Globus pallidus (tissue), 1 donor: ENCODE results near the gene LRRC10B.
"Not testable (repeated sequence)": the region's sequence is repeated elsewhere in the genome, so short reads cannot be mapped to it uniquely, and the experiment has no call there.

Source experiments
- DNase-seq: peaks from one replicate; pipeline ENCODE4 v3.0.0-alpha.2; 2015; ENCODE audit warnings: low spot score

The LRRC10B gene

DNA sequence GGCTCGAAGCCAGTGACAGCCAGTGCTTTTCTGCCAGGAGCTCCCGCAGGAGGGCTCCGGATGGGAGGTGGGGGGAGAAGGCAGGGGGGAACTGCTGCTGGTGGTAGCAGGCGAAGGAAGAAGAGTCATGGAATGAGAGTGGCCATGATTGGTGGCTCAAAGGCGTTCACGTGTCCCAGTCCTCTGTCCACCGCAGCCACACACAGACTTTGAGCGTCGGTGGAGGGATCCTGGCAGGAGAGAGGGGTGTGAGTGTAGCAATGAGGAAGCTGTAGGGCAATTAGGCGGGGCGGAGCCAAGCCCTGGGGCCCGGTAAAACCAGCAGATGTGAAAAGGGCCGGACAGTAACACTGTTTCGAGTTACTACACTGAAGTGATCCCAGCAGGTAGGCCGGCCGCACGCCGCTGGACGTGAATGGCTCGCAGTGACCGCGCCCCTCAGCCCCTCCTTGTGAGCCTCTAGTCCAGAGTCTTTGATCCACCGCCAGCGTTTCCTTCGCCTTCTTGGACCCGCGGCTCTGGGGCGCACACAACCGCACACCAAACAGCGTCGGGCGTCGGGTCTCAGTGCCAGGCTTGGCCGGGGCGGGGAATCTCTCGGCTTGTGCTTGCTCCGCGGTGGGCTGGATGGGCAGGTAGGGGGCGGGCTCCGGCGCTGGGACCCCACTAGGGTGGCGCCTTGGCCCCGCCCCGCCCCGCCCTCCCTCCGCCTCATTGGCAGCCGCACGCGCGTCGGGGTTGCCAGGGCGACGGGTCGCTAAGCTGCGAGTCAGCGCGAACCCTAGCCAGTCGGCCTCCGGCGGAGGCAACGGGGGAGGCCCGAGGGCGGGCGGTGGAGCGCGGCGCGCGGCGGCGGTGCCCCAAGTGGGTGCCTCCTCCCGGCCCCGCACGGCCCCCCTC is at the start of gene LRRC10B:
Gene LRRC10B, plus strand, starts transcription at position 788 of the 900 bp plus-strand sequence. CDS start 250 bp downstream, outside the sequence.
- no peak for DNase-seq

DNA sequence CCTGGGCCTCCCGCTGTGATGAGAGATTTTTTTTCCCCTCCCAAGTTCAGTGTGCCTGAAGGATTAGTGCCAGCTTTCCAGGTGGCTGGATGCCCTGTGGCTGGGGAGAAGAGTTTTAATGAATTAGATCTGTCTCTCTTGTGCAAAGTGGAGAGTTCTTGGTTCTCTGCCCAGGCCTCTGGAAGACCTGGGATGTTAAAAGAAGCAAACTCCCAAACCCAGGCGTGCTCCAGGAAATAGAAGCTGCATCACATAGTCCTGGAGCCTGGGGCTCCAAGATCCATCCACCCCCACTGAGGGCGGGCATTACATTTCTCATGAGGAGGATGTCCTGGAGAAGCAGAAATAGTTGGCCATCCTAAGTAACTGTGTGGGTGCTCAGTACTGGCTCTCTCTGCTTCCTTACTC is 48.1 kb upstream of the LRRC10B start:
- peak; percentile 33 for DNase-seq

DNA sequence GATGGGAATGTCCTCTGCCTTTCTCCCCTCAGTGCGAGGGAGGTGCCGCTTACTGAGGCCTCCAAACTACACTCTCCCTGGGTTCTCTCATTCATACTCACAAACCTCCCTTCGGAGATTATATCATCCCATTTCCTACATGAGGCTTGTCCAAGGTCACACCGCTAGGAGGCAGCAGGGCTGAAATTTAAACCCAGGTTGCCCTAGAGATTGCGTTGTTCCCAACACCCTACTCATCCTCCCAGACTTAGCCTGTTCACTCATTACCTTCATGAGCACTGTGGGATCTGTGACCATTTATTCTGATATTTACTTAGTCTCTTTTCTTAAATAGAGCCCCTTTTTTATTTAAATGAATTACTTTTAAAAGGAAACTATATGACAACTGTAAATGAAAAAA is 47.6 kb upstream of the LRRC10B start:
- no peak for DNase-seq

DNA sequence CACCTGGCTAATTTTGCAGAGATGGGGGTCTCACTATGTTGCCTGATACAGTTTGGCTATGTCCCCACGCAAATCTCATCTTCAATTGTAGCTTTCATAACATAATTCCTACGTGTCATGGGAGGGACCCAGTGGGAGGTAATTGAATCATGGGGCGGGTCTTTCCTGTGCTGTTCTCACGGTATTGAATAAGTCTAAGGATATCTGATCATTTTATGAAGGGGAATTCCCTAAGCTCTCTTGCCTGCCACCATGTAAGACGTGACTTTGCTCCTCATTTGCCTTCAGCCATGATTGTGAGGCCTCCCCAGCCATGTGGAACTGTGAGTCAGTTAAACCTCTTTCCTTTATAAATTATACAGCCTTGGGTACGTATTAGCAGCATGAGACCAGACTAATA is 40.9 kb upstream of the LRRC10B start:
- DNase-seq, result not testable (repeated sequence)

DNA sequence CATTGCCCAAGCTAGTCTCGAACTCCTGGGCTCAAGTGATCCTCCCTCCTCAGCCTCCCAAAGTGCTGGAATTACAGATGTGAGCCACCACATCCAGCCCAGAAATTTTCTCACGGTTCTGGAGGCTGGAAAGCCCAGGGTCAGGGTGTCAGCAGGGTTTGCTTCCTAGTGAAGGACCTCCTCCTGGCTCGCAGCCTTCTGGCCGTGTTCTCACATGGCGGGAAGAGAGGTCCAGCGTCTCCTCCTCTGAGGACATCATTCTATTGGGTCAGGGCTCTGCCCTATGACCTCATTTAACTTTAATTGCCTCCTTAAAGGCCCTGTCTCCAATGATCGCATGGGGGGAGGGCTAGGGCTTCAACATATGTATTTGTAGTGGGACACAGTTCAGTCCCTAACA is 40.5 kb upstream of the LRRC10B start:
- no peak for DNase-seq

DNA sequence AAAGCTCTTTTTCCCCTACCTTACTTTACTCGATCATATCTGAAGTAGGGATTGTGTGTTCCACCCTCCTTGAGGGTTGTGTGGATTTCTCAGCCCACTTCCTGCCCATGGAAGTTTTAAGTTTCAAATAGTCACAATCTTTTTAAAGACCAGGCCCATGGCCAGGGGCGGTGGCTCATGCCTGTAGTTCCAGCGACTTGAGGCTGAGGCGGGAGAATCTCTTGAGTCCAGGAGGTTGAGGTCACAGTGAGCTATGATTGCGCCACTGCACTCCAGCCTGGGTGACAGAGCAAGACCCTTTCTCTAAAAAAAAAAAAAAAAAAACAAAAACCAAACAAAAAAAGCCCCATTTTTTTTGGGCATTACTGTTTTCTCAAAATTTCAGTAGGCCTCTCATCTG is 36.3 kb upstream of the LRRC10B start:
- no peak for DNase-seq

DNA sequence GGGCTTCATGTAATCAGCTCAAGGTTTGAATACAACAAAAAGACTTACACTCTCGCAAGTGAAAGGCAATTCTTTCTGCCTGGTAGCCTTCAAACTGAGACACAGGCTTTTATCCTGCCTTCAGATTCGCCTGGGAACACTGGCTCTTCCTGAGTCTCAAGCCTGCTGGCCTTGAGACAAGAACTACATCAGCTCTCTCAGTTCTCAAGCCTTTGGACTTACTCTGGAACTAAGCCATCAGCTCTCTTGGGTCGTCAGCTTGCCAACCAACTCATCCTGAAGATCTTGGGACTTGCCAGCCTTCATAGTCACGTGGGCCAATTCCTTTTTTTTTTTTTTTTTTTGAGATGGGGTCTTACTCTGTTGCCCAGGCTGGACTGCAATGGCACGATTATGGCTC is 35.7 kb upstream of the LRRC10B start:
- peak; percentile 41 for DNase-seq

DNA sequence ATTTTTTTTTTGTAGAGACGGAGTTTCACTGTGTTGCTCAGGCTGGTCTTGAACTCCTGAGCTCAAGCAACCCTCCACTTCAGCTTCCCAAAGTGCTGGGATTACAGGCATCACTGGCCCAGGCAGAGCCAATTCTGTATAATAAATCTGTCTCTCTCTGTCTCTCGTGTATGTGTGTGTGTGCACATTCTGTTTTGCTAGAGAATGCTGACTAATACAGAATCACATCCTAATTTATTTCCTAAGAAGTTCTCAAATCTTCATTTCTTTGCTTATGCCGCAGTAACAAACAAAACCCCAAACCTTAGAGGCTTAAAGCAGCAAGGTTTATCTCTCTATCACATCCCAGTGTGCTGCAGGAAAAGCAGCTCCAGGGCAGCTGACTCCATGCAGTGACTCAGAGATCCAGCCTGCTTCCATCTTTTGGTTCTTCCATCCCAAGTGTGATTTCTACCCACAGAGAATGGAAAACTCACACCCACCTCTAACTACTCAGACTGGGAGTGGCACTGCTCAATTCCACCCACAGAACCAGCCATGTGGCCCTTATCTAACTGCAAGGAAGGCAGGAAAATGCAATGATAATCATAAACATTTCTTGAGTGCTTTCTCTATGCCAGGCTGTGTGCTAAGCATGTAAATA is 35.1 kb upstream of the LRRC10B start:
- no peak for DNase-seq

DNA sequence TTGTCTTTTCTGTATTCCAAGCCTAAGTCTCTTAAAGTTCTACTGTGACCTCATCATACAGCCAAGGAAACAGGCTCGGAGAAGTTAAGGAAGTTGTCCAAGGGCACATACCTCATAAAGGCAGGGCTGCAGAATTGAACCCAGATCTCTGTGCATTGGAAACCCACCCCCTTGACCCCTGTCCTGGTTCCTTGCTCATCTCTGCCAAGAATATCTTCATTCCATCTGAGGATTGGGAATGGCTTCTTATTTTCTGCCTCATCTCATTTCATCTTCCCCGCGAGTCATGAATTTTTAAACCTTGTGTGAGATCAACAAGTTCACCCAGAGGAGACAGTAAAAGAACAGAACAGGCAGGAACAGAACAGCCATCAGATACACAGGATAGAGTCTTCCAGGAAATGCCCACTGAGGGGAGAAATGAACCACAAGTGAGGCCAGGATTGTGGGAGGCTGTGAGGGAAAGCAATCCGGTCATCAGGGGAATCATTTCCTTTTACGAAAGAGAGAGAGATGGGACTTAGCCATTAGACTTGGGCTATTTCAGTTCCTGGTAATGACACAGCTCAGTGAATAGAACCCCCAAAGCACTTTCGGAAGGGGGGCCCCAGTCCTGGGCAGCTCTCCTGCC is 34.4 kb upstream of the LRRC10B start:
- DNase-seq, result no peak

DNA sequence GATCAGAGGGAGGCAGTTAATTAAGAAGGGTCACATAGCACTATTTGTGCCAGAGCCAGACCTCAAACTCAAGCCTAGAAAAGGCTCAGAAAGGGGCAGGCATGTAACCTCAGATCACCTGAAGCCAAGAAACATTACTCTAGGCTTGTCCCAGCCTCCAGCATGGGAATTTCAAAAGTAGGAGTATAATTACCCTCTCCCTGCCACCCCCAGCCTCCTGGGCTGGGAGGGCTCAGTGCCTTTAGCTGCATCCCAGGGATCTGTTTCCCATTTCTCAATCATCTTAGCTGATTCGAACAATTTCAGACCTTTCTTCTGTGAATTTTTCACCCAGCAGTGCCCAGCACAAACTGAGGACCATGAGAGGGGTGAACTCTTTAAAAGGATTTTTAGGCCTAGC is 33.1 kb upstream of the LRRC10B start:
- DNase-seq, result no peak

DNA sequence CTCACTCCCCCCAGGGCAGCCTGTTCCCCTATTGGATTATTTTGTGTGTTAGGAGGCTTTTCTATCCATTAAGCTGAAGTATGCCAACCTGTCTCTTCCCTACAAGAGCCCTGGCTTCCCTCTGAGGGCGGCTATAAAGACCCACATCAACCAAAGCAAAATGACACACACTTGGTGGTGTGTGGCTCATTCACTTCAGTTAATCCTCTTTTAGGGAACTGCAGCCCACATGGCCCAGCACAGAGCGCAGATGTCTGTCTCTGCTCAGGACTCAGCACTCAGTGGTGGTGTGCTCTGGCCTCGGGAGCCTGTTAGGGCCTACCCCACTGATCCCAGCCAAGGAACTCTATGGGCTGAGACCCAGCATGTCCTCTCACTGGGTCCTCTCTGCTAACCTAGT is 32.2 kb upstream of the LRRC10B start:
- DNase-seq, result no peak

DNA sequence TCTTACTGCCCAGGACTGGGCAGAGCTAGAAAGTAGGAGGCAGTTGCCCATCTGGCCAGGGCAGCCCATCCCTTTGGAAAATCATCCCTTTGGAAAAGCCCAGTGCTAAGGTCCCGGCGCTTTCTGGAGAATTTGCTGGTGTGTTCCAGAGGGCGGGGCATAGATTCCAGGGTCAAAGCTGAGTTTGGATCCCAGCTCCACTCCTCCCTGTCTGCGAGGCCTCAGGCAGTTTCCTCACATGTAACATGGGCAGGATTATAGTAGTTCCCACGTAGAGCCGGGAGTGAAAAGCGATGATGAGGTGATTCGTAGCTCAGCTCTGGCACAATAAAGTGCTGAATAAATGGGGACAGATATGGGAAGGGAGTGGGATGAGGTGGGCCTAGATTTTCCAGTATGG is 31.4 kb upstream of the LRRC10B start:
- DNase-seq, result no peak

DNA sequence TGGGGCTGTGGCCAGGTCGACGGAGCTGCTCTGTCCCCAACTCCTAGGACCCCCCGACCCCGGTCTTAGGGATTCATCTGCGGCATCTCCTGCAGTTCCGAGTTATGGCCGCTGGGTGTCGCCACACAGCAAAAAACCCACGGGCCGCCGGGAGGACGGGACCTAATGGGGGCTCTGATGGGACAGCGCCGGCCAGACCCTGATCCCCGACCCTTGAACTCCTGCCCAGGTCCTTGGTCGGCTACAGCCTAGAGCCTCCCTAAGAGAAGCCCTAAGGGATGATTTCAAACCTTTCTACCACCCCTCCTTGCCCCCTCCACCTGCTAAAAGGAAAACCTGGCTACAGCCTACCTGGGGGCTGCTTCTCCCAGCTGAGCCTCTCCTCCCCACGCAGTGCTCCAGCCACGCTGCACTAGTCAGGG is 30.8 kb upstream of the LRRC10B start:
- DNase-seq, result peak; percentile 11

DNA sequence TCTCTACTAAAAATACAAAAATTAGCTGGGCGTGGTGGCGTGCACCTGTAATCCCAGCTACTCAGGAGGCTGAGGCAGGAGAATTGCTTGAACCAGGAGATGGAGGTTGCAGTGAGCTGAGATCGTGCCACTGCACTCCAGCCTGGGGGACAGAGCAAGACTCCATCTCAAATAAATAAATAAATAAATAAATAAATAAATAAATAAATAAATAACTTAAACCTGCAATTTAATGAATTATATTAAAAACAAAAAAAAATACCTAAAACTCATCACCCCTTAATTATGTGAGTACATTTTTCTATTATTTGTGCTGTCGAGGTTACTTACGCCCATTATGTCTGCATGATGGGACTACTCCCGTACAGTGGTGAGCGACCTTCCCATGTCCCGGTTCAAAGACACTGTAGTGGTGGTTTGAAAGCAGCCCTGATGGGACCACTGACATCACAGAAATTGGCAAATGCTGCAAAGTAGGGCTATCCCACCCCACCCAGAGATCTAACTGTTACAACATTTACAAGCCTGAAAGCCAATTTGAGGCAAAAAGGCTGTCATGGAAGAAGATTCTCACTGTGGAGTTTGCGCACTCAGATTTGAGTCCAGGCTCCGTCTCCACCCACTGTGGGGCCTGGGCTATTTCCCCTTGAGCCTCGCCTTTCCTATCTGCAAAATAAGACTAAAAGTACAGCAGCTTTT is 29.0 kb upstream of the LRRC10B start:
- DNase-seq, result not testable (repeated sequence)

DNA sequence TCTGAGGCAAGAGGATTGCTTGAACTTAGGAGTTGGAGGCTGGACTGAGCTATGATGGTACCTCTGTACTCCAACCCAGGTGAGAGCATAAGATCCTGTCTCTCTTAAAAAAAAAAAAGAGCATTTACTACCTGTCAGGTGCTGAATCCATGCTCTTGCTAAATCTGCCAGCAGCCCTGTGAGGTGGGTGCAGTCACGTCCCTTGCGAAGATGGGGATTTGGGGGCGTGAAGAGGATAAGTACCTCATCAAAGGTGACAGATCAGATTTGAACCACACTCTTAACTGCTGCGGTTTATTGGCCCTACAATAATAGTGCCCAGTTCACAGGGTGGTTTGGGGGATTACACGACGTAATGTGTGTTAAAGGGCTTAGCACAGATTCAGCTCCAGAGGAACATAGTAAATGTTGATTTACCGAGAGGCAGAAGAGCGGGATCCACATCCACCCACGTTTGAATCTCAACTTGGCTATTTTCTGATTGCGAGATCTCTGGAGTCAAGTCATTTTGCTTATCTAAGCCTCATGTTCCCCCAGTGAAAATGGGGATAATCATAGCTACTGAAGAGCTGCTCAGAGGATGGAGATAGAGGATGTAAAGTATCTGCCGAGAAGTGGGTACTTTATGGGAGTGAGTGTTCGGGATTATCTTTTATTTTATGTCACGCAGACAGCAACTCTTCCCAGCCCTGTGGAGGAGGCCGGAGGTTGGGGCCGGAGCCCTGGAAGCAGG is 28.1 kb upstream of the LRRC10B start:
- no peak for DNase-seq

DNA sequence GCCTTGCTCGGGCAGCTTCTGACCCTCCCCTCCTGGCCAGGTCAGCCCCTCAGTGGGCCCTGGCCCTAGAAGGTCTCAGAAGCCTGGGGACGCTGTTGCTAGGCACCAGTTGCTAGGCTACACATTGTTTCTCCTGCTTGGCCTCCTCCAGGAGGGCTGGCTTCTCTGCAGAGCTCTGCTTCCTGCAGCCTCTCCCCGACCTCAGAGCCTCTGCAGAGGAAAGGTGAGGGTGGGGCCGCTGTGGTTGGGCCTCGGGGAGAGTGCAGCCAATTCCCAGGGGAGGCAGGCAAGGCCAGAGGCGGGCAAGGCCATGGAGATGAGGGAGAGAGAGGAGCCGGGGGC is 27.6 kb upstream of the LRRC10B start:
- DNase-seq, result no peak

DNA sequence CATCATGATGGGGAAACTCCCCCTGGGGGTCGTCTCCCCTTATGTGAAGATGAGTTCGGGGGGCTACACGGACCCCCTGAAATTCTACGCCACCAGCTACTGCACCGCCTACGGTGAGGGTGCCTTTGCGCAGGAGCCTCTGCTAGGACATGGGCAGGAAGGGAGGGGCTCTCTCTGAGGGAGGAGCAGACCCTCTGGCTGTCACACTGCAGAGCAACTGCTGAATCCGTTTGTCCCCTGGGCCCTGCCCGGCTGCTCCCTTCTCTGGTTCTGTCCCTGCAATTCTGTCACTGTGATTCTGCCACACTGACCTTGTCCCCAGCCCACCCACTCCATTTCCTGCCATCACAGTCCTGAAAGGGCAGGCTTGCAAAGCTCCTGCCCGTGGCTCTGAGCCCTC is 26.7 kb upstream of the LRRC10B start:
- no peak for DNase-seq

DNA sequence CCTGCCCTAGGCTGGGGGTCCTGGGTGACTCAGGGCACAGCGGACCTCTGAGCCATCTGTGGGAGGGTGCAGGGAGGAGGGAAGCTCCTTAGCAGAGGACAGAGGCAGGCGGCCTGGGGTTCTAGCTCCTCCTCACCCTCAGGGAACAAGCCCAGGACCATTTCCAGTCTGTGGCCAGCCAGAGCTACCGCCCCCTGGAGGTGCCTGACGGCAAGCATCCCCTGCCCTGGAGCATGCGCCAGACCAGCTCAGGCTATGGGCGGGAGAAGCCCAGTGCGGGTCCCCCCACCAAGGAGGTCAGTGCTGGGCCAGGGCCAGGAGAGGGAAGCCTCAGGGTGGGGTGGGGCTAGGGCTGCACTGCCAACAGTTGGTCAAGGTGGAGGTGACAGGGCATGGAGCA is 26.0 kb upstream of the LRRC10B start:
- DNase-seq, result no peak

DNA sequence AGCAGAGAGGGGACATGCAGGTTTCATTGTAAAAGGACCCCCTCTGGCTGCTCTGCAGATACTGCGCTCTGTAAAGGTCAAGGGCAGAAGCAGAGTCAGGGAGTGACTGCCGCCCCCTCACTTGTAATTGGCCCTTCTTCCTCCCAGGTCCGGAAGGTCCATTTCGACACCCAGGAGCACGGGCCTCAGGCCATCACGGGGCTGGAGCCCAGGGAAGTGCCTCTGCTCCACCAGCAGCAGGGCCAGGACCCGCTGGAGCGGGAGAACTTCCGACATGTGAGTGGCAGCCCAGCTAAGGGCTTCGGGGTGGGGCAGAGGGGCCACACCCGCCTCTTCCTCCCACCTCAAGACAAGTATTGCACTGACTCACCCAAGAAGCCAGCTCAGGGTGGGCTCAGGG is 24.0 kb upstream of the LRRC10B start:
- DNase-seq, result no peak

DNA sequence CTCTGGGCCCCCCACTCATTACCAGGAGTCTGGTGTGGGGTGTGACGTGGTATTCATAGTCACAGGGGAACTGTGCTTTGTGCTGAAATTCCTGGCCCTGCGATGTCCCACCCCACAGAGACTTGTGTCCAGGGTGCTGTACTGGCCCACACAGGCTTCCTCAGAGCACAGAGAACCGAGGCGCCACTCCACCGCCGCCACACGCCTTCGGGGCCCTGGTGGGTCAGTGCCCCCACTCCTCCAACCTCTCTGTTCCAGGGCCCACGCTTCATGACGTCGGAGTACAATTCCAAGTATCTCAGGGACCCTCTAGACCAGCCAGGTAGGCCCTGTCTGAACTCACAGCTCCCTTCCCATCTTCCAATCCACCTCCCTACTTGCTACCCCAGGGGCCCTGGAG is 23.5 kb upstream of the LRRC10B start:
- no peak for DNase-seq

DNA sequence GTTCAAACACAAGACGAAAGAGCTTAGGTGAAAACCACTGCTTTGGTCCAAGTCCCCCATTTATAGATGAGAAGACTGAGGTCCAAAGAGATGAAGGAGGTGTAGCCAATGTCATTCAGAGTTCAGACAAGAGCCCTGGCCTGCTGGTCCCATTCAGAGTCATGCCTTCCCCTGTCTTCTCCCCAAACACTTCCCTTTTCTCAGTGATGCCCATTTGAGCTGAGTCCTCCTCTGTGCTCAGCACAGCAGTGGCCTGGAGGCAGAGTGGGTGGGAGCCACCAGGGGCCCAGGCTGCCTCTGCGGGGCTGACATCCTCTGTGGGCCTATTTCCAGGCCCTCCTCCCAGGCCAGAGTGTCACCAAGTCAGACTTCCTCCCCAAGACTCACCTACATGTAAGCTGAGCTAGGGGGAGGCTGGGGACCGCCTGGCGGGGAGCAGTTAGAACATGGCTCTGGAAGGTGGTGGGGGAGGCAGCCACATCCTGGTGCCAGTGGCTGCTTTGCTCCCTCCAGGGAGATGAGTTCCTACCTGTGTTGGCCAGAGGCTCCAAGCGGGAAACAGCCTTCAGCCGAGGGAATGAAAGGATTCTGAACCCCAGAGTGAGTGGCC is 22.4 kb upstream of the LRRC10B start:
- DNase-seq, result no peak
